Fibroblast of the conjunctiva (primary cell): ENCODE data around the gene TTC27.
A peak's percentile ranks its signal among the peaks of the same experiment; 100 is the strongest.
"Not testable (repeated sequence)": the region's sequence is repeated elsewhere in the genome, so short reads cannot be mapped to it uniquely, and the experiment has no call there.

ENCODE experiments used
- DNase-seq: peaks from one replicate; pipeline ENCODE4 v3.0.0-alpha.2; 2010; ENCODE audit warnings: low read depth

The TTC27 gene

GRCh38 chr2:32807662-32808061, 179.8 kb downstream of the TTC27 start:
- no peak for DNase-seq

GRCh38 chr2:32810909-32811495, 183.2 kb downstream of the TTC27 start:
- no peak for DNase-seq

GRCh38 chr2:32811696-32812095, 183.8 kb downstream of the TTC27 start:
- no peak for DNase-seq

- DNase-seq: peak; percentile 44
Observed at GRCh38 chr2:32812316-32812715, 184.5 kb downstream of the TTC27 start.

- DNase-seq: no peak
Observed at GRCh38 chr2:32820088-32820487, 192.2 kb downstream of the TTC27 start.

- DNase-seq: no peak
Observed at GRCh38 chr2:32820701-32821100, 192.9 kb downstream of the TTC27 start.

GRCh38 chr2:32824070-32824809, 196.4 kb downstream of the TTC27 start:
- DNase-seq: no peak

GRCh38 chr2:32825291-32825712, 197.5 kb downstream of the TTC27 start:
- peak; percentile 42 for DNase-seq

GRCh38 chr2:32830196-32830595, 202.3 kb downstream of the TTC27 start:
- DNase-seq: no peak

GRCh38 chr2:32832821-32833220, 205.0 kb downstream of the TTC27 start:
- DNase-seq: no peak

GRCh38 chr2:32833709-32834108, 205.9 kb downstream of the TTC27 start:
- DNase-seq: no peak

GRCh38 chr2:32835148-32835547, 207.3 kb downstream of the TTC27 start:
- DNase-seq: no peak

GRCh38 chr2:32836933-32837332, 209.1 kb downstream of the TTC27 start:
- DNase-seq: no peak

- DNase-seq: no peak
Observed at GRCh38 chr2:32838418-32838817, 210.6 kb downstream of the TTC27 start.

- DNase-seq: no peak
Observed at GRCh38 chr2:32838949-32839348, 211.1 kb downstream of the TTC27 start.

GRCh38 chr2:32841931-32842898, 214.4 kb downstream of the TTC27 start:
- no peak for DNase-seq

- DNase-seq: no peak
Observed at GRCh38 chr2:32843699-32844098, 215.8 kb downstream of the TTC27 start.

- DNase-seq: no peak
Observed at GRCh38 chr2:32844253-32844652, 216.4 kb downstream of the TTC27 start.

- DNase-seq: not testable (repeated sequence)
Observed at GRCh38 chr2:32846274-32846673, 218.4 kb downstream of the TTC27 start.

- peak; percentile 54 for DNase-seq
Observed at GRCh38 chr2:32847734-32848133, 219.9 kb downstream of the TTC27 start.

- no peak for DNase-seq
Observed at GRCh38 chr2:32849456-32850194, 221.8 kb downstream of the TTC27 start.
